CD4-positive, alpha-beta T cell treated with Interleukin-4 for 1 hour (primary cell): ENCODE measurements around the gene ARHGAP23.
"Not testable (repeated sequence)": the region's sequence is repeated elsewhere in the genome, so short reads cannot be mapped to it uniquely, and the experiment has no call there.

Experiments used
- DNase-seq, 2 donors: peaks; one replicate each; pipeline ENCODE4 v3.0.0-alpha.2; 2020 to 2022

Gene ARHGAP23

DNA sequence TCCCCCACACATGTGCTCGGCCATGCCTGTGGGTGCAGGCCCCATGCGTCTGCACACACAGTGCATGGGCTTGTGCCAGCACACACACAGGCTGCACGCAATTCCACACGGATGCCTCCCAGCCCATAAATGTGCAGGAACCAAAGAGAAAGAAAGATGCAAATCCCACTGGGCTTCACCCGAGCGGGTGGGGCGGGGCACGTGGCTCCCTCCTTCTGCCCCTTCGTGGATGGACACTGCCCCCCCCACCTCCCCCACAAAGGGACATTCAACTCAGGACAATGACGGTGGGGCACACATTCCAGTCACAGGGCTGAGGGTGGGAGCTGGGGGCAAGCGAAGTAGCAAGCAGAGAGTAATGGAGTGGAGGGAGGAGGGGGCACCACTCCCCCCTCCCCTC is 102.6 kb downstream of the ARHGAP23 start:
- DNase-seq = not testable (repeated sequence)

GRCh38 chr17:38531761-38532160 is 103.5 kb downstream of the ARHGAP23 start:
- not testable (repeated sequence) for DNase-seq

DNA sequence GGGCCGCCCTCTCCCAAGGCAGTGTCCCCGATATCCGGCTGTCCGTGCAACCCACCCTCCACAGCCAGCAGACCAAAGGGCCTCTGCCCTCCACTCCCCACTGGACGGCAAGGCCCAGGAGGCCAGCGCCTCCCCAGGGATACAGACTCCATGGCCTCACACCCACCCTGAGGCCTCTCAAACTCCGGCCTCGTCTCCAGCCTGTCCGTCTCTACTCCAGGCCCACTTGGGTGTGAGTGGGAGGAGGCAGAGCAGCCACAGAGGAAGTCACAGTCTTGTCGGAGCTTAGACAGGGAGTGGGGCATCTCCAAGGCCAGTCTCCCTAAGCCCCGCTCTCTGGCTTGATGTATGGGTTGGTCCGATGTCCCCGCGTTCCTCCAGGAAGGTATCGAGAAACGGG is 104.2 kb downstream of the ARHGAP23 start:
- DNase-seq = no peak

DNA sequence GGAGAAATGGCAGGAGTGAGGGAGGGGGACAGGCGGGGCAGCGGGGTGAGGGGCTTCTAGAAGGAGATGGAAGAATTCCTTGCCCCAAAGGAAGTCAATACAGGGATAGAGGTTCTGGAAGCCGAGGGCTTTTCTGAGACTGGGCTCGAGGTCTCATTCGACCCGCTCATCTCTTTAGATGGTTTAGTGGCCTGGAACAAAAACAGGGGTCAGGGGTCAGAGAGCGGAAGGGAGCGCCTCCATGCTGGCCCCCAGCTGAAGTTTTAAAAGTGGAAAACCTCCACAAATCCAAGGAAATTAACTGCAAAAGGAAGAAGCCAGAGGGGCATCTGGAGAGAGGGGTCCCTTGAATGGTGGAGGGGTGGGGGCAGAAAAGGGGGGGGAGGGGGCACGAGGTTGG is 105.0 kb downstream of the ARHGAP23 start:
- no peak for DNase-seq

DNA sequence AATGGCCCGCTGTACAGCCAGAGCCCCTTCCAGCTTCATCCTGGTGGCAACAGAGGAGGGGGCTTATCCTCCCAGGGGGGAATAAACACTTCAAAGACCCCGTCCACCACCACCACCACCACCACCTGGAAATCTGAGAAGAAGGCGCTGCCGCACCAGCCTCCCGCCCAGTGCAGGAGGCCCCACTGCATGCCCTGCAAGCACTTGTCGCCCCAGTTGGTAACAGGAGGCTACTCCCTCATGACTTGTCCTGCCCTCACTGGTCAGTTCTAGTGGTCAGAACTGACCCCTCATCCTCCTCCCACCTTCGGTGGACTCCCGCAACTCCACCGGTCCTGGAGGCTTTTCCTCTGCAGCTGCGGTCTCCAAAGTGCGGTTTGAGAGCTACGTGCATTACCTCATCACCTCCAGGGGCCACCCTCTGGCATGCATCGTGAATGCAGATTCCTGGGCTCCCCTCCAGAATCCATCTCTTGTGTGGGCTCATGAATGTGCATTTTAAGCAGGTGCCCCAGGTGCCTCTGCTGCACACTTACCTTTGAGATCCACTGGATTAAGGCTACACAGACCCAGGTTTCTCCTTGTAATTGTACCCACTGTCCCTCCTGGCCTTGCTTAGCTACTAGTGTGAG is 105.7 kb downstream of the ARHGAP23 start:
- DNase-seq = no peak

GRCh38 chr17:38534498-38534885 is 106.2 kb downstream of the ARHGAP23 start:
- DNase-seq = no peak

- no peak for DNase-seq
Observed at GRCh38 chr17:38535886-38536285, 107.6 kb downstream of the ARHGAP23 start.

DNA sequence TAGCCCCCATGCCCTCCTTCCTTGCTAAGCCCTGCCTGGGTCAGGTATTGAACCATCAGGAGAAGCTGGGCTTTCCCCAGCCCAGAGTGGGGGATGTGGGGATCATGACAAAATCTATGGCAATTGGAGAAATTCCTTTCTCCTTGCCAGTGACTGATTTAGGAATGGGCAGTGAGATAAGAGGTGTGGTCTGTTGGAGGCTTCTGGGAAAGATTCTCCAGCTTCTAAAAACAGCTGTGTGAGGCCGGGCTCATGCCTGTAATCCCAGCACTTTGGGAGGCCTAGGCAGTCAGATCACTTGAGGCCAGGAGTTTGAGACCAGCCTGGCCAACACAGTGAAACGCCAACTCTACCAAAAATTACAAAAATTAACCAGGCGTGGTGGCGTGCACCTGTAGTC is 108.4 kb downstream of the ARHGAP23 start:
- no peak for DNase-seq

- DNase-seq = no peak
Observed at GRCh38 chr17:38538906-38539305, 110.6 kb downstream of the ARHGAP23 start.

- DNase-seq = no peak
Observed at GRCh38 chr17:38539386-38539785, 111.1 kb downstream of the ARHGAP23 start.

GRCh38 chr17:38540514-38541045 is 112.3 kb downstream of the ARHGAP23 start:
- no peak for DNase-seq

GRCh38 chr17:38541281-38541680 is 113.0 kb downstream of the ARHGAP23 start:
- DNase-seq = no peak

- DNase-seq = no peak
Observed at GRCh38 chr17:38542286-38542685, 114.0 kb downstream of the ARHGAP23 start.

DNA sequence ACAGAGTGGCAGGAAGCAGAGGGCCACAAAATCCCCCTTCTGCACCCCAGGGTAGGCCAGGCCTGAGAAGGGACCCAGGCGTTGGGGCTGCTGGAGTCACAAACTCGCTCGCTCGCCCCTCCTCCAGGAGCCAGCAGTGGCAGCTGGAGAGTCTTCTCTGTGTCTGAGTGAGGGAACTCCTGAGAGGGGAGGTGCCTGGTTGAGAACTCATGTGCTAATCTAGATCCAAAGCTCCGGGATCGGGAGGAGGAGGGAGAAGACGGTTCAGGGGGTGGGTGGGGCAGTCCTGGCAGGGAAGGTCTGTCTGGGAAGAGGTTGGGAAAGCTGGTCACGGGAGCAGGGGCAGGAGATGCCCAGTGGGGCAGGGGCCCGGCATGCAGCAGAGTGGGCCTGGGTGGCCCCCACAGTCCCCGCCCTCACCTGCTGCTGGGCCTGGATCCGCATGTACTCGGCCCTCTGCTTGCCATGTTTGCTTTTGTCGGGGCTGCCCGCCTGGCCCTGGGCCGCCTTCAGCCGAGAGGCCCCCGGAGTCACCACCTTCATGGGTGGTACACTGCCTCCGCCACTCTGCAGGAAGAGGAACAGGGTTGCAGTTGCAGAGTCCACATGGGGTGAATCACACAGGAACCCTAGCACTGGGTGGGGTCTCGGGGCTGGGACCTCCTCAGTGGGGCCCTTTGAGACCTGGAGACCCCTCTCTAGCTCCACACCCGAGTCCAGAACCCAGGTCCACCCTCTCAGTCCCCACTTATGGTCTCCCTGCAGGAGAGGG is 115.3 kb downstream of the ARHGAP23 start:
- DNase-seq = no peak

- DNase-seq = no peak
Observed at GRCh38 chr17:38544175-38544838, 116.0 kb downstream of the ARHGAP23 start.

GRCh38 chr17:38544839-38545209 is 116.6 kb downstream of the ARHGAP23 start:
- no peak for DNase-seq

- no peak for DNase-seq
Observed at GRCh38 chr17:38545531-38546225, 117.4 kb downstream of the ARHGAP23 start.

DNA sequence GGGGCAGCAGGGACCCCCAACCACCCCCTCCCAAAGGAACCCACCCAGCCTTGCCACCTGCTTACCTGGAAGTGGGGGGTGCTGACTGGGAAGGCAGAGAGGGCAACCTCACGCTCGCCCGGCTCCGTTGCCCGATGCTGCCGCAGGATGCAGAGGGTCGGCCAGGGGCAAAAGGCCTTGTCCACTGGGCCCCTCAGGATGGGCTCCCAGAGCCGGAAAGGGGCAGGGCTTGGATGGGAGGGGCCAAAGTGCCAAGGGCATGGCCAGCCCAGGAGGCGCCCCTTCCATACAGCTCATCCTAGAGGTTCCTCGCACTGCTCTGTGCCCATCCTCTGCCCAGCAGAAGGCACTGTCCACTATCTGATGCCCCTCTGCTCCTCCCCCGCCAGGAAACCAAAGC is 118.1 kb downstream of the ARHGAP23 start:
- no peak for DNase-seq

DNA sequence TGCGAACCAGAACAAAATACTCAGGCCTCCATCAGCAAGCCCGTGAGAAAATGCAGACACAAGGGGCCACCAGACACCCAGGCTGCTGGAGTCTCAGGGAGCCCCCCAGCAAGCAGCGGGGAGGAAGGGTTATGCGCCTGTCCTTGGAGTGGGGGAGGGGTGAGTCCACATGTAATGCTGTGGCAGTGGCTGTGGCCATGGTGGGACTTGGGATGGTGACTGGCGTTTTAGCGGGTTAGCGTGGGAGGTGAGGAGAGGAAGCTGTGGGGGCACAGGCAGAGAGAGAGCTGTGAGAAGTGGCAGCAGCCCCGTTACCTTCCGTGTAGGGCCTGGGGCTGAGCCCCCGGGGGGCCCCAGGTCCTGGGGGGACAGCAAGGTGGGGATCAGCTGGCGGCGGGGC is 119.2 kb downstream of the ARHGAP23 start:
- DNase-seq = no peak

- no peak for DNase-seq
Observed at GRCh38 chr17:38549285-38549684, 121.0 kb downstream of the ARHGAP23 start.

DNA sequence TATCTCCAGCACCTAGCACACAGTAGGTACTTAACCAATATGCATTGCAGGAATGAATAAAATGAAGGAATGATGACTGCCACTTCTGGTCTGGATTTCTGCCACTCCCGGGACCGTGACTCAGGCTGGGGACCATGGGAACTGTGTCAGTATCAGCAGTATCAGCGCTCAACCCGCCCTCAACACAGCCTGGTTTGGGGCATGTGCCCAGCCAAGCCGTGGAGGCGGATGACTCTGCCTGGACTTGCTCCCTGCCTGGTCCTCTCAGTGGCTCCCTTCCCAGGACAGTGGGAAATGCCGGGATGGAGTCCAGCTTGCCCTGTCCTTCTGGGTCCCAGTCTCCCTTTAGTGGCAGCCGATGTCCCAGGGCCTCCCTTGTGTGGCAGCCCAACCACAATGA is 122.4 kb downstream of the ARHGAP23 start:
- no peak for DNase-seq

GRCh38 chr17:38551121-38551520 is 122.9 kb downstream of the ARHGAP23 start:
- DNase-seq = no peak

- DNase-seq = no peak
Observed at GRCh38 chr17:38552343-38552742, 124.1 kb downstream of the ARHGAP23 start.
